Muscle of back (tissue), 11 donors: ENCODE measurements around the gene HEATR5A. TPM values are rescaled to one million over a fixed set of nuclear protein-coding genes. Genes with fewer than 3 reads are reported as not detected.
"Not testable (repeated sequence)": the region's sequence is repeated elsewhere in the genome, so short reads cannot be mapped to it uniquely, and the experiment has no call there.

Source experiments
- DNase-seq, 3 donors: peaks; one replicate each; pipeline versions ENCODE4 v3.0.0 to v3.0.0-alpha.2; 2013
- polyA plus RNA-seq, 10 donors: library from polyadenylated mRNA; unstranded; fragments of 120-200 nt; gene quantifications; one replicate each; pipeline ENCODE4 v1.2.1, GENCODE V29; 2013; ENCODE audit not compliant: insufficient read length in 10 of 10

The HEATR5A gene
- polyA plus RNA-seq, 10 donors = 11.3 to 19.3 (median 16.2) TPM

DNA sequence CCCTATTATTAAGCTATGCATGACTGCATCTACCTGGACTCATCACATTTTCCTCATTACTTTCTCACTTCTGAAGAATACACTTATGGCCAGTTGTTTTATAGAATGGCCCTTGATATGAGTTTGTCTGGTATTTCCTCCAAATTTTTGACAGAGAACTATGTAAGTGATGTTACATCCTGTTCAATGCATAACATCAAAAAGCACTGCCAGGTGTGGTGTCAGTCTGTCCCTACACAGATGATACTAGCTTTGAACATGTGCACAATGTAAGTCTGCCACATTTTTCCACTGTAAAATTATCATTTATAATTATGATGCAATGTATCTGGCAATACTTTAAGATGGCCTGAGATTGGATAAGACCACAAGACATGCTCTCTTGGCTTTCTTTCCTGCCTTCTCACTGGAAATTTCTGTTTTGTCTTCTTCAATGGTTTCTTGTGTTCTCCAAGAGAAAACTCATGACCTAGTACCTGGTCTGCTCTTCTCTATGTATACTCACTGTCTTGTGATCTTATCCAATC, 28.3 kb downstream of the HEATR5A start:
- DNase-seq = no peak

DNA sequence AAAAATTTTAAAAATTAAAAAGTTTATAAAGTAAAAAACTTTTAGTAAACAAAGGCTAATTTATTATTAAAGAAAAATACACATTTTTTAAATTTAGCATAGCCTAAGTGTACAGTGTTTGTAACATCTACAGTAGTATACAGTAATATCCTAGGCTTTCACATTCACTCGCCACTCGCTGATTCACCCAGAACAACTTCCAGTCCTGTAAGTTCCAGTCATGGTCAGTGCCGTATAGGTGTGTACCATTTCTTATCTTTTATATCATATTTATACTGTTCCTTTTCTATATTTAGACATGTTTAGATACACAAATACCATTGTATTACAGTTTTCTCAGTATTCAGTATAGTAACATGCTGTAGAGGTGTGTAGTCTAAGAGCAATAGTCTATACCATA, 28.9 kb downstream of the HEATR5A start:
- DNase-seq = no peak

DNA sequence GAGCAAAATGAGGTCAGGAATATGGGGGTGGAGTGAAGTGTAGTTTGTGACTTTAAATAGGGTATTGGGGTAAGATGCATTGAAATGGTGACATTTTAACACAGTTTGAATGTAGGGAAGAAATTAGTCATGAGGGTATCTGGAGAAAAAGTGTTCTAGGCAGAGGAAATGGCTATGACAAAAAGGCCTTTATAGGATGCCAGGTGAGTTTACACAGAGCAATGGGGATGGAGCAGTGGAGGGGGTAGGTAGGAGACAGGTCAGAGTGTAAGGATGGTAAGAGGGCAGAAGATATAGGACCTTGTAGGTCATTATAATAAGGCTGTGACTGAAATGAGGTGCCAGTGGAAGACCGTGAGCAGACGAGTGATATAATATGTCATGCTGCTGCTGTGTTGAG, 30.4 kb downstream of the HEATR5A start:
- DNase-seq = no peak

DNA sequence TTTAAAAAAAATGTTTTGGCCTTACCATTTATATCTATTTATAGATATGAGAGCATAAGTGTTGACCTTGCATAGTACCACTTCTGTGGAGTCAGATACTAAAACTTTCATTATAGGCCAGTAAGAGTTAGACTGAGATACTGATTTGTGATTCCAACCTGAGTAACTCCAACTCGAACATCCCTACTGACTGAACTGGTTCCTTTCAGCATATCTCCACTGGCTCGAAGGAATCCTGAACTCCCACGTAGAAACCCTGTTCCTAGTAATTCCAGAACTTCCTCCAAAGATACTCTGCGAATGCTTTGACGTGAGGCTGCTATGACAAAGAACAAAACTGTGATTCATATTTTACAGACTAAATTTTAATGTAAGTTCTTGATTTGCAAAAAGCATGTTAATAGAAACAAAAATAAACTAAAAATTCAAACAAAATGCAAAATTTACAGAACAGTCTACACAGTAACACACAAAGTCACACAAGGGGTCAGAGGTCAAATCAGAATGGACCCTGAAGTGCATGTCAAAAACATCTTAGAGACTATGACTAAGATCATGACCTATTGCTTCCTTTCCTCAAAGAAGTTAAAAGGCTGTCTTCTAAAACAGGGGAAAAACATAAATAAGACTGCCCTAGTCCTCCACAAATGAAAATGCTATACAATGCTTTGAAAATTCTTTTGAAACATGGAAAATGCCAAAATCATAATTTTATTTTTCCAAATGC, 31.5 kb downstream of the HEATR5A start:
- DNase-seq = peak in 1 of 3 donors; percentile 12

DNA sequence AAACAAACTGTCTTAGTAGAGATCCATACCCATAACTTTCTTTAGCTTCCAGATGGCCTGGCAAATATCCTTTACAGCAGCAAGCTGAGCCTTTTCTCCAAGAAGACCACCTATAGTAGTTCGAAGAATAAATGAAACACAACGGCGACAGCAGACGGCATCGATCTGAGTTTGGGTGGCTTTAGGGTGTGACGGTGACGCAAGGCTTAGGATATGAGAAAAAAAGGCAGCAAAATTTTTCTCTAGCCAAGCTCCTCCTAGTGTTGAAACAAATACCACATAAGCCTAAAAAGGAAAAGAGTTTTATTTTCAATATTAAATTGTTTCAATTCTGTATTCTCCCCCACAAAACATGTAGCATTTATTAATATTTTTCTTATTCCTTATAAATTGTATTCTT, 33.3 kb downstream of the HEATR5A start:
- DNase-seq = no peak

DNA sequence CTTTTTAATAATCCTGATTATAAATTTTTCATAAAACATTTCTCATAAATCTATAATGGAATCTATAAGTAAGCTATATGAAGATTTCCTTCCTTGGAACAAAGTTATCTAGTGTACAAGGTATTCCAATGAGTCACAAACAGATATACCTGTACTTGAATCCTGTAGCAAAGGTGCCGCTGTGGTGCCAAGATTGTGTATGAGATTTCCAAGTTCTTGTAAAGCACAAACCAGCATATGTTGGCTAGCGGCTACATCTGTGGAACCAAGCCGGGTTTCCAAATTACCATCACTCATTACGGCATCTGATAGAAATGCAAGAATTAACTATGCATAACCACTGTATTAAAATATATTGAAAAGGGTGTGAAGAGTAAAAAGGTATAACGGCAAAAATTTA, 34.1 kb downstream of the HEATR5A start:
- DNase-seq = no peak

DNA sequence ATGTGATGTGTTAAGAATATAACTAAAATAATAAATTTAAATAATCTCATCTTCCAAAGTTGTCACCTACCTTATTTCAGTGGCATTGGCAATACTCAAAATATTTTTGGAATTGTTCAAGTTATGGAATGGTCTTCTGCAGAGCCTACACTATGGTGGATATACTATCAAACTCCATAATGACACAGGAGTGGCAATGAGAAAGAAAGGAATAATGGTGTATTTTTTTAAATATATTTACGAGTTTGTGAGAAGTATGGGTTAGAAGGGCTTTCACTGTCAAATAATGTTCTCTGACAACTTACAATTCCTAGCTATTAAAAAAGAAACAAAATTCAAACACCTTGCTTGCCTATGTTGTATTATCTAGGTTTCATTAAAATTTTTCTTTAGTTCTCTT, 38.1 kb downstream of the HEATR5A start:
- DNase-seq = no peak

DNA sequence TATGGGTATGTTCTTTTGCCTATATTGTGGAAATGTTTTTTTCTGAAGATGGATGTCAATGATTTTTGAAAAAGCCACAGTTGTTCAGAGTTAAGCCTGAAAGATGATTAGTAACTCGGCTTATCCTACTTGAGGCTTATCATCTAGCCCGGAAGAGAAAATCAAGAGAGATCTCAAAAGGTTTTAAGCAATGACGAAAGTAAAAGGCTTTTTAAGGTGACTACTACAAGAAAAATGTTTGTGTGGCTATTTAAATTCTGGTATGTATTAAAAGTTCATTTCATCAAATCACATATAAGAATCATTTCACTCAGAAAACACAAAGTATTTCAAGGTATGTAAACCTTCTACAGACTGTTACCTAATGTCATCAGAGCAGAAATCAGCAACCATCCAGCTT, 40.2 kb downstream of the HEATR5A start:
- no peak for DNase-seq

DNA sequence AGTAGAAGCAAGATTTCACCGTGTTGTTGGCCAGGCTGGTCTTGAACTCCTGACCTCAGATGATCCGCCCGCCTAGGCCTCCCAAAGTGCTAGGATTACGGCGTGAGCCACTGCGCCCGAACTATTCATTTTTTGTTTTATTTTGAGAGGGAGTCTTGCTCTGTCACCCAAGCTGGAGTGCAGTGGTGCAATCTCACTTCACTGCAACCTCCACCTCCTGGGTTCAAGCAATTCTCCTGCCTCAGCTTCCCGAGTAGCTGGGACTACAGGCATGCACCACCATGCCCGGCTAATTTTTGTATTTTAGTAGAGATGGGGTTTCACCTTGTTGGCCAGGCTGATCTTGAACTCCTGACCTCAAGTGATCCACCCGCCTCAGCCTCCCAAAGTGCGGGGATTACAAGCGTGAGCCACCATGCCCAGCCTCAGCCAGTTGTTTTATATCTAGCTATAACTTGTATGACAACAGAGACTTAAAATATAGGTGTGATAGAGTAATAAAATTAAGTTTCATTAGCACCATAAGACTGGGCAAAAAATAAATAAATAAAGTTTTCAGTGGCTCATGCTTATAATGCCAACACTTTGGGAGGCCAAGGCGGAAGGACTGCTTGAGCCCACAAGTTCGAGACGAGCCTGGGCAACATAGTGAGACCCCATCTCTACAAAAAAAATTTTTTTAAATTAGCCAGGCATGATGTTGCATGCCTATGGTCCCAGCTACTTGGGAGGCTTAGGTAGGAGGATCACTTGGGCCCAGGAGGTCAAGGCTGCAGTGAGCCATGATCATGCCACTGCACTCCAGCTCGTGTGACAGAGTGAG, 41.0 kb downstream of the HEATR5A start:
- not testable (repeated sequence) for DNase-seq

DNA sequence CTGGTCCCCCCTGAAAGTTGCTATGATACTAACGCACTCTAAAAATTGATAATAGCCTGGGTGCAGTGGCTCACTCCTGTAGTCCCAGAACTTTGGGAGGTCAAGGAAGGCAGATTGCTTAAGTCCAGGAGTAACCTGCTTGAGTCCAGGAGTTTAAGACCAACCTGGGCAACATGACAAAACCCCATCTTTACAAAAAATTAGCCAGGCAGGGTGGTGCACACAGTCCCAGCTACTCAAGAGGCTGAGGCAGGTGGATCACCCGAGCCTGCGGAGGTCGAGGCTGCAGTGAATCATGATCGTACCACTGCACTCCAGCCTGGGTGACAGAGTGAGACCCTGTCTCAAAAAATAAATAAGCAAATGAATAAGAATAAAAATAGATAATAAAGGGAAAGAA, 42.9 kb downstream of the HEATR5A start:
- no peak for DNase-seq

DNA sequence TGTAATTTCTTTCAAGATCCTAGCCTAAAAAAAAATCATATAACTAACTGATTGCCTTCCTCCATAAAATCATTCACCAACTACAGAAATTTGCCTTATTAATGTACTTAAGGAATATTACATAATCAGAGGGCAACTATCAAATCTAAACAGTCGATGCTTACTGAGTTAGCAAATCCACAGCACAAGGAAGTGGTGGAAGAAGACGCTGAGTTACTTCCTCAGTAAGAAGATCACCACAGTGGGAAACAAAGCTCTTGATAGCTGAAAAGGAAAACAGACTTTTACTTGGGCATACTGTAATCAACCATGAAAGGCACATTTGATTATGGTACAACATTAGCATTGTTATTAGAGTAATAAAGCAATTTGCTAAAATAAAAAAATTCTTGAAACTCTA, 48.7 kb downstream of the HEATR5A start:
- no peak for DNase-seq

DNA sequence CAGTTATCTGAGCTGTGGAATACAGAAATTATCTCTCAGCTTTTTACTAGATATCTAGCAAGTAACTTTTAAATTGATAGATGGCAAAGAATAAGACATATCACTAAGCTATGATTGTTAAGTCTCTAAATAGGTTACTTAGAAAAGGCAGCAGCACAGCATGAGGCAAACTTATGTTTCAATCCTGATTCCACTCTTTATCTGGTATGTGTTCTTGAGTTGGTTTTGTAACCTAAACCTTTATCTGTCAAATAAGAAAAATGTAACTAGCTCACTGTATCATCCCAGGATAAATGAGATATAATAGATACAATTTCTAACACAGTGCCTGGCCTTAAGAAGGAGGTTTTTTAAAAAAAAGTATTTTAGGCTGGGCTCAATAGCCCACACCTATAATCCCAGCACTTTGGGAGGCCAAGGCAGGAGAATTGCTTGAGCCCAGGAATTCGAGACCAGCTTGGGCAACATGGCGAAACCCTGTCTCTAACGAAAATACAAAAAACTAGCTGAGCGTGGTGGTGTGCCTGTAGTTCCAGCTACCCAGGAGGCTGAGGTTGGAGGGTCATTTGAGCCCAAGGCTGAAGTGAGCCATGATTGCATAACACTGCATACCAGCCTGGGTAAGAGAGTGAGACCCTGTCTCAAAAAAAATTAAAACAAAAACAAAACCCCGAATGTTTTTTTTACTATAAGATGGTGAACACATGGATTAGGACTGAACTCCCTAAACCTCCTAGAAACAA, 56.8 kb downstream of the HEATR5A start:
- DNase-seq = no peak

DNA sequence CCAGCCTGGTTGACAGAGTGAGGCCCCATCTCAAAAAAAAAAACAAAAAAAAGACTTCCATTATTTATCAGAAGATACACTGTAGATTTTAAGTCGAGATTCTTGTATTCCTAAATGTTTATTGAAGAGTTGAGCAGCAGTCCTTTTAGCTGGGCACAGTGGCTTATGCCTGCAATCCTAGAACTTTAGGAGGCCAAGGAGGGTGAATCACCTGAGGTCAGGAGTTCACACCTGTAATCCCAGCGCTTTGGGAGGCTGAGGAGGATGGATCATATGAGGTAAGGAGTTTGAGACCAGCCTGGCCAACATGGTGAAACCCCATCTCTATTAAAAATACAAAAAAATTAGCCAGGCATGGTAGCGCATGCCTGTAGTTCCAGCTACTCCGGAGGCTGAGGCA, 57.6 kb downstream of the HEATR5A start:
- DNase-seq = no peak

DNA sequence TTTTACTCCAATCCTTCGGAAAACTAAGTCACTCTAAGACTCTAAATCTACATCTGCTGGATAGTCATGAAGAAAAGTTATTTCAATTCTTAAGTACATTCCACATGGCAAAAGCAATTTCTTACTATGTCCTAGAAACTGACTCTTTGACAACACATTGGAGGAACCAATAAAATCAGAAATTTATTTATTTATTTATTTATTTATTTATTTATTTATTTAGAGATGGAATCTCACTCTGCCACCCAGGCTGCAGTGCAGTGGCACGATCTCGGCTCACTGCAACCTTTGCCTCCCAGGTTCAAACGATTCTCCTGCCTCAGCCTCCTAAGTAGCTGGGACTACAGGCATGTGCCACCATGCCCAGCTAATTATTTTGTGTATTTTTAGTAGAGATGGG, 58.6 kb downstream of the HEATR5A start:
- DNase-seq = not testable (repeated sequence)

DNA sequence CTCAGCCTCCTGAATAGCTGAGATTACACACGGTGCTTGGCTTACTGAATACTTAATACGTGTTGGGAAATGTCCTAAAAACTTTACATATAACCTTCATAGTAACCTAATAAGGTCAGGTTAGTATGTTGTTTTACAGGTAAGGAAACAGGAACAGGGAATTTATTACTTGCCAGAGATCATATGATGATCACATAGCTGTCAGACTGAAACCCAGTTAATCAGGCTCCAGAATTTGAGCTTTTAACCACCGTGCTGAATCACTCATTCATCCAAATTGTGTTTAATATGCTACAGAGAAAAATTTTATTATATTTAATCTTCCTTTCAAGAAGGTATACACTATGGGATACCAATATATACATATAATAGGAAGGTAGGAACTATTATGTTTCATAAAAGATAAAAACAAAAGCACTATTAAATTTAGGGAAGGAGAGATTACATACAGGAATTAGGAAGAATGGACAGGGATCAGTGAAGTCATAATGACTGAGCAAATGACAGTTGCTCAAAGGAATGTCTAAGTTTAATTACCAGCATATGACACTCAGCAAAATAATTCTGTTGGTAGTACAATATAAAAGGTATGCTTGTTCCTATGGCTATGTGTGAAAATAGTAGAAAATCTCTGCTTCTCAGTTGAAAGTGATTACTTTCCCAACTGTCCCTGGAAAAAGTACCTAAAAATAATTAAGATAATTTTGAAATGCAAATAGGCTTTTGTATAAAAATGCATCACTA, 59.3 kb downstream of the HEATR5A start:
- peak in 1 of 3 donors; percentile 26 for DNase-seq

DNA sequence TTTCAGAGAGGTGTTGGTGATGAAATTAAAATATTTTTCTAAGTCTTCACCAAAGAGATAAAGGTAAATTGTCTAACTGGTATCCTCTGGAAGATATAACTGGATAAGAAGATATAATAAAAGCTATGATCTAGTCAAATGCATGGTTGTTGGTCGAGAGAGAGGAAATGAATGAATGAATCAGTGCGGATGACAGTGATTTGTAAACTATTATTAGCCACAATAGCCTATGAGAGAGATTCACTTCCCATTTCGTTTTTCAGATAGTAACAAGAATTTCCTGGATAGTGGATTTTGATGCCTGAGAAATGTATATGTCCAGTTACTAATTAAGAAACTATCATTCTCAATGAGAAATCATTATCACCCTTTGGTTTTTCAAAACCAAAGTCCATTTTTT, 63.1 kb downstream of the HEATR5A start:
- DNase-seq = no peak

DNA sequence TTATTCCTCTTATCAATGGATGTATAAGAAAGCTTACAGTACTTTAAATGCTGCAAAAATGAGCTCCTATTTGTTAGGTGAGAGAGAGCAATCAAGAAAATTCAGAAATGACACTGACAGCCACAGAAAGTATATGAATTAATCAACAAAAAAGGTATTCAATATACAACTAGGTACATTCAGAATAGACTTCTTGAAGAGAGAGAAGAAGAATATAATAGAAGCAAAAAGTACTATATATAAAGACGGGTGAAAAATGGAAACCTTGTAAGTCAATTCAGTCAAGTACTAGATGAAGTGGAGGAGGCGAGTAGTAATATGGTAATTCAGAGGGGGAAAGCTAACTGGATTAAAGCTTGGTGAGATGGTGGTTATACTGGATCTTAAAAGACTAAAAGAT, 74.3 kb downstream of the HEATR5A start:
- no peak for DNase-seq

DNA sequence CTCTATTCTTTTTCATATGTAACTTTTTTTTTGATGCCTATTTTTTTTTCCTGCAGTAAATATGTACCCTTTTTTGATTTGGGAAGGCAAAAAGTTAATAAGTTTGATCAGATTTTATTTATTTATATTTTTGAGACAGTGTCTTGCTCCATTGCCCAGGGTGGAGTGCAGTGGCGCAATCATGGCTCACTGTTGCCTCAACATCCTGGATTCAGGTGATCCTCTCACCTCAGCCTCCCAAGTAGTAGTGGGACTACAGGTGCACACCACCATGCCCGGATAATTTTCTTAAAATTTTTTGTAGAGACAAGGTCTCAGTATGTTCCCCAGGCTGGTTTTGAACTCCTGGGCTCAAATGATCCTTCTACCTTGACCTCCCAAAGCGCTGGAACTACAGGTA, 79.1 kb downstream of the HEATR5A start:
- DNase-seq = no peak

DNA sequence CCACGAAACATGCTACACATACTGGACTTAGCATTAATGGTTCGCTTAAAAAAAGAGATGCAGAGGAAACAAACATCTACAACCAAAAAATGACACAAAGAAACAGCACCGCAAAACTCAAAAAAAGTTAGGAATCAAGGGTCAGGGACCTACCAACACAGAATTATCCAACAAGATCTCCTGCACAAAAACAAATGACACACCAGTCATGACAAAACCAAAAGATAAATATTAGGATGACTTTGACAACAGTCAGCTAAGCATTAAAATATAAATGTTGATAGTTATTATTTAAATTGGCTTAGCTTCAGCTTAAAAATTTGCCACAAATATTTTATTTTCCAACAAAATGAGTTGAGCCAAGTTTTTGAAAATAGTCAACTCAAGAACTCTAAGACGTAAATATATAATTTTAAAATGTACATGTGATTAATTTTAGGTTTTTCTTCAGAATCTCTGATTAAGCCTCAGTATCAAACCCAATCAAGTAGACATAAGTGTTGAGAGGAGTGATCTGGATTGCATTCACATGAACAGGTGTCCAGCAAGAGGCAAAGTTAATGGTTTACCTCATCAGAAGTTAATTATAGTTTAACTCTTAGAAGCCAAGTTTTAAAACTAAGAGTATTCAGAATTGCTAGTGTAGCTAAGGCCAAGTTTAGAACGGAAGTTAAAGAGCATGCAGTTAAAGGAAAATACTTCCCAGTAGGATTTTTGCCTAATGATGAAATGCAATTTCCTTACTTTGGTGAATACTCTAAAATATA, 79.9 kb downstream of the HEATR5A start:
- no peak for DNase-seq

DNA sequence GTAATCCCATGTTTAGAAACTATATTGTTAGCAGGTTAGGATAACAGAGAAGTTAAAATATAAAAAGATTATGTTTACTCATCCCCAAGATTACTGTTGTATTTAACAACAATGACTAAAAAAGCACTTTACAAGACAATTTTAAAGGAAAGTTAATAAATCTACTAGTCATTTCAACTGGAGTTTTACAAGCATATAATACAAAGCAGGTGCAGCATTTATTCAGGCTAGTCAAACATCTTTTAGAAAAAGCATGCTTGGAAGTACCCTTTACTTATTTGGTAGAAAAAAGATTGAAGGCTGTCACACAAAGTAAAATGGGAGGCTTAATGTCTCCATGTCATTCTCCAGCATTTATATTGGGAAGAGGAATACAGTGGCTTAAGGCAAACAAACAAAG, 80.6 kb downstream of the HEATR5A start:
- DNase-seq = no peak

DNA sequence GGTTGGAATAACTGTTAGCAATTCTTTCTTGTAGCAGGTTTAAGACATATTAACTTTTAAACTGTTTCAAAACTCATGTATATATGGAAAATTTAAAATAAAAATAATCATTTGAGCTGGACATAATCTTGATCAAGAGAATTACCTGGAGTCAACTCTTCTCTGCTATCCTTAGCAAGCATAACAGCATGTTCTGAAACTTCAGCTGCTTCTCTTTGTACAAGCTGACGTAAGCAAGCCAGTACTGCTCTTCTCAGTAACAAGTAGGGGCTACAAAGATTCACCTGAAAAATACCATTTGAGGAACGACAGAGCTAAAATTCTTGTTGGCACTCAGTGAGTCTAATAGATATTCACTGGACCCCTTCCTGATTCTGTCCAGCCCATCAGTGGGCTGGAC, 83.0 kb downstream of the HEATR5A start:
- DNase-seq = no peak
